ENCODE data around the gene DNAJC4.

Gene DNAJC4

DNA sequence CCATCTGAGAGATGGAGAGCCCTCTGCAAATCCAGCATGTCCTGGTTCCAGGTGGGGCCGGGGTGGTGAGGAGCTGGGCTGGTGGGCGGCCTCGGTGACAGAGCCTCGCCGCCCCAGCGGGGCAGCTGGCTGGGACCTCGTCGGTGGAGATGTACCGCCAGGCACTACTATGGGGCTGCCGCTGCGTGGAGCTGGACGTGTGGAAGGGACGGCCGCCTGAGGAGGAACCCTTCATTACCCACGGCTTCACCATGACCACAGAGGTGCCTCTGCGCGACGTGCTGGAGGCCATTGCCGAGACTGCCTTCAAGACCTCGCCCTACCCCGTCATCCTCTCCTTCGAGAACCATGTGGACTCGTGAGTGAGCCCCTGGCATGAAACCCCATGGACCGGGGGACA lies 28.0 kb downstream of the DNAJC4 start:
- DNase-seq (ENCODE audit: low spot score) (no peak), FAIRE-seq (no peak)

DNA sequence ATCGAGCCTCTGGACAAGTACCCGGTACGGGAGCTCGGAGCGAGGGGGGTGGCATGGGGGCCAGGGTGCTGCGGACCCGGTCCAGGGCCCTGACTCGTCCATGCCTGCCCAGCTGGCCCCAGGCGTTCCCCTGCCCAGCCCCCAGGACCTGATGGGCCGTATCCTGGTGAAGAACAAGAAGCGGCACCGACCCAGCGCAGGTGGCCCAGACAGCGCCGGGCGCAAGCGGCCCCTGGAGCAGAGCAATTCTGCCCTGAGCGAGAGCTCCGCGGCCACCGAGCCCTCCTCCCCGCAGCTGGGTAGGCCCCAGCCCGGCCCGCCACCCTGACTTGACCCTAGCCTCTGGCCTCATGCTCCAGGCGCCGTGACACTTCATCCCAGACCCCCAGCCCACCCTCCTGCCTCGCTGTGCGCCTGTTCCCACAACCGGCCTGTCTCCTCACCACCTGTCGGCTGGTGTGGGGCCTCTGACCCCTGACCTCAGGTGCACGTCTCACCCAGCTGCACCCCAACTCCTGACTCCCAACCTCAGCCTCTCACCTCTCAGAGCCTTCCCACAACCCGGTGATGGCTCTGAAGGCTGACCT lies 28.7 kb downstream of the DNAJC4 start:
- FAIRE-seq, result no peak
- DNase-seq (ENCODE audit: low spot score), result no peak

DNA sequence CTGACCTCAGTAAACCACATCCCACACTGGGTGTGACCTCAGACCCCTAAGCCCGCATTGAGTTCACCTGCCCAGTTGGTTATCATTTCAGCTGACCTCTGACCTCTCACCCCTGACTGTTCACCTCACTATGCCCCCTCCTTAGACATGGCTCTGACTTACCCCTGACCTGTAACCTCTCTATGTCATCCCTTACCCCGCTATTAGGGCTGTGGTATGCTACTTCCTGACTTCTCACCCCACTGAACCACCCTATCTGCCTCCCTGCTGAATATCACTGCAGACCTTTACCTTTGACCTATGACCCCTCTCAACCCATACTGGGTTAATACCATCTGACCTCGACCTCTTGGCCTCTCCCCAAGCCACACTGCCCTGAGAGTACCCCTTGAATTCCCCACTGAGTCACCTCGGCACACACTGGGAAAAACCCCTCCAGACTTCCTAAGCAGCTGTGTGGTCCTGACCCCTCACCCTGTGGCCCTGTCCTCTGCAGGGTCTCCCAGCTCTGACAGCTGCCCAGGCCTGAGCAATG lies 29.3 kb downstream of the DNAJC4 start:
- DNase-seq (ENCODE audit: low spot score) (no peak), FAIRE-seq (no peak)

DNA sequence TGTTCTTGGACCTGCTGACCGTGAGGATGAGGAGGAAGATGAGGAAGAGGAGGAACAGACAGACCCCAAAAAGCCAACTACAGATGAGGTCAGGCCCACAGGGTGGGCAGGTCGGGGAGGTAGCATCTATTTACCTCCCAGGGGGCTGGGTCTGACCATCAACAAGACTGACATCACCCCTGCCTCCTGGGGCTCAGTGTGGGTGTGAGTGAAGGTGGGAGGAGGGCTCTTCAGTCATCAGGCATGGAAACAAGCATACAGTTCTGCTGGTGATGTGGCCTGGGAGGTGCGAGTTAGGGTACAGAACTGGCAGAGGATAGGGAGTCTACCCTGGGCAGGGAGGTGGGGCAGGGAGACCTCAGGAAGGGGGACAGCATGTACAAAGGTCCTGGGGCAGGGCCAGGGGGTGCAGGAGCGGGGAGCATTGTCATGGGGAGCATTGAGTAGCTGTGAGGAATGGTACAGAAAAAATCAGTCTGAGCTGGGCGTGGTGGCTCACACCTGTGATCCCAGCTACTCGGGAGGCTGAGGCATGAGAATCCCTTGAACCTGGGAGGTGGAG lies 29.9 kb downstream of the DNAJC4 start:
- DNase-seq (ENCODE audit: low spot score), result no peak
- no peak for FAIRE-seq

DNA sequence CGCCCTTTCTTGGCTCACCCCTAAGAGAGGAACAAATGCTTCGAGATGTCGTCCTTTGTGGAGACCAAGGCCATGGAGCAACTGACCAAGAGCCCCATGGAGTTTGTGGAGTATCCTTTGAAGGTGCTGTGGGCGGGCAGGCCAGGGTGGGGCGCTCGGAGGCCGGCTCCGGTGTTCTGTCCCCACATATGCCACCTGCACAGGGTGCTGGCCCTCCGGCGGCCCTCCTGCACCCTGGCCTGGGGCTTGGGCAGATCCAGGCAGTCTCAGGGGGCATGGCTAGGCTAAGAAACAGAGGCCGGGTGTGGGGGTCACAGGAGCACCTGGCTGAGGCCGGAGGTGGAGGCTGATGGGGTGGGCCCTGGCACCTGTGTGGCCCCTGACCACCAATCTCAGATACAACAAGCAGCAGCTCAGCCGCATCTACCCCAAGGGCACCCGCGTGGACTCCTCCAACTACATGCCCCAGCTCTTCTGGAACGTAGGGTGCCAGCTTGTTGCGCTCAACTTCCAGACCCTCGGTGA lies 31.3 kb downstream of the DNAJC4 start:
- no peak for DNase-seq (ENCODE audit: low spot score)
- no peak for FAIRE-seq

DNA sequence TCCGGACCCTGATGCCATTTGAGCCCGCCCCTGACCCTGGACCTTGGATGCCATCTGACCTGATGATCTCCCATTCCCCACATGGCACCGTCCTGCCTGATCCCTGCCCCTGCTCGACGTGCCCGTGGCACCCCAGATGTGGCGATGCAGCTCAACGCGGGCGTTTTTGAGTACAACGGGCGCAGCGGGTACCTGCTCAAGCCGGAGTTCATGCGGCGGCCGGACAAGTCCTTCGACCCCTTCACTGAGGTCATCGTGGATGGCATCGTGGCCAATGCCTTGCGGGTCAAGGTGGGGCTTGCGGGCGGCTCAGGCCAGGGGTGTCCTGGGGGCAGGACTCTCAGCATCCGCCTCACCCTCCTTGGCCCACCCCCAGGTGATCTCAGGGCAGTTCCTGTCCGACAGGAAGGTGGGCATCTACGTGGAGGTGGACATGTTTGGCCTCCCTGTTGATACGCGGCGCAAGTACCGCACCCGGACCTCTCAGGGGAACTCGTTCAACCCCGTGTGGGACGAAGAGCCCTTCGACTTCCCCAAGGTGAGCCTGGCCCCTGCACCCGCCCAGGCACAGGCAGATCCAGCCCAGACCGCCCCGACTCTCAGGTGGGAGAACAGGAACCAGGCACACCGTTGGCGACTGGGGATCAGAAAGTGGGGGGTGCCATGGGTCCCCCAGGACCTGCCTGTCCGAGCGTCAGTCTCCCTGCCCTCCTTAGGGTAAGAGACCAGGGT lies 32.1 kb downstream of the DNAJC4 start:
- DNase-seq (ENCODE audit: low spot score) (no peak), FAIRE-seq (no peak)

DNA sequence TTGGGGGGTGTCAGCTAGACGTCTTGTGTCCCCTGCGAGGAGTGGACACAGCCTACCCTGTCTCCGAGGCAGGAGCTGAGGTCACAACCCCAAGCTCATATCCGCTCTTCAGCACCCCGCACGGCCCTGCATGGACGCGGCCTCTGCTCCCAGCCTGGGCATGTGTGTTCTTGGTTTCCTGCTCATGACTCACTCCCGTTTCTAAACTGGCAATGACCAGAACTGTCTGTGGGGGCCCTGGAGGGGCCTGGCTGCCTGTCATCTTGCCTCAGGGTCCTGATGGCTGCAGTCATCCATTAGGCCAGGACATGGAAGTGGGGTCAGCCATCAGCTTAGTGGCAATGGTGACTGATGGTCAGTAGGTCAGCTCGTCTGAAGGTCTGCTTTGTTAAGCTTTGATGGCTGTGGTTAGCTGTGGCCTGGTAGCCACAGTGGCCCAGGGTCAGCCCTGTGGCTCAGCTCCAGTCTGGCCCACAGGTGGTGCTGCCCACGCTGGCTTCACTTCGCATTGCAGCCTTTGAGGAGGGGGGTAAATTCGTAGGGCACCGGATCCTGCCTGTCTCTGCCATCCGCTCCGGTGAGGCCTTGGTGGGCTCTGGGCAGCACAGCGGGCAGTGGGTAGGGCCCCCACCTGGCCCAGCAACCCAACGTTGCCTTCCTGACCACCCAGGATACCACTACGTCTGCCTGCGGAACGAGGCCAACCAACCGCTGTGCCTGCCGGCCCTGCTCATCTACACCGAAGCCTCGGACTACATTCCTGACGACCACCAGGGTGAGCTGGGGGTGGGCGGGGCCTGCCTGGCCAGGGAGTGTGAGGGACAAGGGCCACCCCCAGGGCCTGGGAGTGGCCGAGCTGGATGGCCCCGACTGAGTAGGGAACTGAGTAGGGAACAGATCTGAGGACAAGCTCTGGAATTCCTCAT lies 32.9 kb downstream of the DNAJC4 start:
- DNase-seq (ENCODE audit: low spot score), result peak; percentile 35
- FAIRE-seq, result no peak

DNA sequence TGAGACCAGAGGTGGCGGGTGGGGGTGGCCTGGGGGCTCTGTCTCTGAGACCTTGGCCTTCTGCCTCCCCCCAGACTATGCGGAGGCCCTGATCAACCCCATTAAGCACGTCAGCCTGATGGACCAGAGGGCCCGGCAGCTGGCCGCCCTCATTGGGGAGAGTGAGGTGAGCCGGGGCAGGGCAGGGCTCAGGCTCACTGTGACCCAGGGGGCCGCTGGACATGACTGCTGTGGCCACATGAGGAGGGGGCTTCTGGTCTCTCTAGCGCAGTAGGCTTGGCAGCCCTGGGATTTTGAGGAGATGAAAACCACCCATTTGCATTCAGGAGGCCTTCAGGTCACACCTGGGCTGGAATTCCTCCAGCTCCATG lies 33.6 kb downstream of the DNAJC4 start:
- DNase-seq (ENCODE audit: low spot score) (no peak), FAIRE-seq (no peak)

DNA sequence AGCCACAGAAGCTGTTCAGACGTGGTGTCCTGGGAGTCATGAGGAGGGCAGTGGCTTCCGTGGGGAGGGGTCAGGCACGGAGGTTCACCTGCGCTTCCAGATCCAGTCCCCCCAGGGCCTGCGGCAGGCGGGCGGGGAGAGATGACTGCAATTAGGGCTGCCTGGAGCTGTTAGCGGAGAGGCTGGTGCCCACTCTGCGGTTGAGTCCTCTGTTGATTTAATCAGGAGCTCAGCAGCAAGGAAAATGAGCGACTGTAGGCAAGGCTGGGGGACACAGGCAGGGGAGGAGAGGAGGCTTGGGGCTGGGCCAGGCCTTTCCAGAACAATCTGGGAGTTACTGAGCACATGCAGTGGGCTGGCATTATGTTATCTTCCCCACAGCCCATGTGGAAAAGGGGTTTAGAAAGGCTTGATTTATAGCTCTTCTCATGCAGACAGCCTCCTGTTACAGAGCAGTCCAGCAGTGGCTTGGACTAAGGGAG lies 34.1 kb downstream of the DNAJC4 start:
- FAIRE-seq, result no peak
- no peak for DNase-seq (ENCODE audit: low spot score)

DNA sequence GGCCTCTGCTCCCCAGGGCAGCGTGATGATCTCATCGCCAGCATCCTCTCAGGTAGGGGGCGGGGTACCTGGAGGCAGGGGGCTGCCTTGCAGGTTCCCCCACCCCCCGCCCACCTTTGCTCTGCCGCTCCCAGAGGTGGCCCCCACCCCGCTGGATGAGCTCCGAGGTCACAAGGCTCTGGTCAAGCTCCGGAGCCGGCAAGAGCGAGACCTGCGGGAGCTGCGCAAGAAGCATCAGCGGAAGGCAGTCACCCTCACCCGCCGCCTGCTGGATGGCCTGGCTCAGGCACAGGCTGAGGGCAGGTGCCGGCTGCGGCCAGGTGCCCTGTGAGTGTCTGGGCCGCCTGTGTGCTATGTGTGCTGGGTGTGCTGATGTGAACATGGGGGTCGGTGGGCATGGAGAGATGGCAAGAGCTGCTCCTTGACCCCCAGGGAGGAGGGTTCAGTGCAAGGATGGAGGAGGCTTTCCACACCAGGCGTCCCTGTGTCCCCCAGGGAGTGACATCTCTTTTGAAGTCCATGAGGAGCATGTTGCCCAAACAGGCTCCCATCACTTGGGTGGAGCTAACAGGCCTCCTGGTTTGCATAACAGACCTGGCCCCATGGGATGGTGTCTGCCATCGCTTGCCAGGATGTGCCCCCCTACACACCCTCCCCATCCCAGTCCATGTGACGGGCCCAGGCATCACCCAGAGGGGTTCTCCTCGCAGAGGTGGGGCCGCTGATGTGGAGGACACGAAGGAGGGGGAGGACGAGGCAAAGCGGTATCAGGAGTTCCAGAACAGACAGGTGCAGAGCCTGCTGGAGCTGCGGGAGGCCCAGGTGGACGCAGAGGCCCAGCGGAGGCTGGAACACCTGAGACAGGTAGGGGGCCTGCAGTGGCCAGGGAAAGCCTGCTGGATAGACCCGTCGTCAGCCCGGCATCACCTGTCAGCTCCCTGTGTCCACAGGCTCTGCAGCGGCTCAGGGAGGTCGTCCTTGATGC lies 35.1 kb downstream of the DNAJC4 start:
- FAIRE-seq, result no peak
- no peak for DNase-seq (ENCODE audit: low spot score)

DNA sequence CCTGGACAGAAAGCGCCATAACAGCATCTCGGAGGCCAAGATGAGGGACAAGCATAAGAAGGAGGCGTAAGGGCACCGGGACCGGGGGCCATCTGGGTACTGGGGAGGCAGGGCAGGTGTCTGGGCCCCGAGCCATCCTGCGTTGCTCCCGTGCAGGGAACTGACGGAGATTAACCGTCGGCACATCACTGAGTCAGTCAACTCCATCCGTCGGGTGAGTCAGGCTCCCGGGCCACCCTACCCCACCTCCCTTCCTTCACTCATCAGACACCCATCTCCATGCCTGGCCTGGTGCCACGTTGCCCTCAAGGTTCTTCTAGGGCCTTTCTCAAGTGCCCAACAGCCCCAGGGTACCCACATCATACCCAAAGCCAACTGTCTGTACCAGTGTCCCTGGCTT lies 36.0 kb downstream of the DNAJC4 start:
- no peak for DNase-seq (ENCODE audit: low spot score)
- no peak for FAIRE-seq

DNA sequence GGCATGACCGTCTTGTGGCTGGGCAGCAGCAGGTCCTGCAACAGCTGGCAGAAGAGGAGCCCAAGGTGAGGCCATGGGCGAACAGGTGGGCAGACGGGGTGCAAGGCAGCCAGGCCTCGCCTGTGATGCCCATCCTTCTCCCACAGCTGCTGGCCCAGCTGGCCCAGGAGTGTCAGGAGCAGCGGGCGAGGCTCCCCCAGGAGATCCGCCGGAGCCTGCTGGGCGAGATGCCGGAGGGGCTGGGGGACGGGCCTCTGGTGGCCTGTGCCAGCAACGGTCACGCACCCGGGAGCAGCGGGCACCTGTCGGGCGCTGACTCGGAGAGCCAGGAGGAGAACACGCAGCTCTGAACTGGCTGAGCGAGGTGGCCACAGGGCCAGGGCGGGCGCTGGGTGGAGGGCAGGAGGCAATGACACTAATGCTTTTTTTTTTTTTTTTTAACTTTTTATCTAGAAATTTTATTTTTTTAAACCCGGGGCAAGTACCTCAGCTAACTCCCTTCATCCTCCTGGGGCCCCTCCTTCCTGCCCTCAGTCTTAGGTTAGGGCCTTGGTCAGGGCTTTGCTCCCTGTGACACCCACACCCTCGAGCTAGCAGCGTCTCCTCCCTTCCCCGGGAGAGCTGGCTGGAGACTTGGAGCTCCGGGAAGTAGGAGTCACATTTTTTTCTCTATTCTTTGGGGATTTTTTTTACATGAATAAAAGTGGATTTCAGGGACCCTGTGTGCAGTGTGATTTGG lies 37.0 kb downstream of the DNAJC4 start:
- no peak for FAIRE-seq
- no peak for DNase-seq (ENCODE audit: low spot score)

DNA sequence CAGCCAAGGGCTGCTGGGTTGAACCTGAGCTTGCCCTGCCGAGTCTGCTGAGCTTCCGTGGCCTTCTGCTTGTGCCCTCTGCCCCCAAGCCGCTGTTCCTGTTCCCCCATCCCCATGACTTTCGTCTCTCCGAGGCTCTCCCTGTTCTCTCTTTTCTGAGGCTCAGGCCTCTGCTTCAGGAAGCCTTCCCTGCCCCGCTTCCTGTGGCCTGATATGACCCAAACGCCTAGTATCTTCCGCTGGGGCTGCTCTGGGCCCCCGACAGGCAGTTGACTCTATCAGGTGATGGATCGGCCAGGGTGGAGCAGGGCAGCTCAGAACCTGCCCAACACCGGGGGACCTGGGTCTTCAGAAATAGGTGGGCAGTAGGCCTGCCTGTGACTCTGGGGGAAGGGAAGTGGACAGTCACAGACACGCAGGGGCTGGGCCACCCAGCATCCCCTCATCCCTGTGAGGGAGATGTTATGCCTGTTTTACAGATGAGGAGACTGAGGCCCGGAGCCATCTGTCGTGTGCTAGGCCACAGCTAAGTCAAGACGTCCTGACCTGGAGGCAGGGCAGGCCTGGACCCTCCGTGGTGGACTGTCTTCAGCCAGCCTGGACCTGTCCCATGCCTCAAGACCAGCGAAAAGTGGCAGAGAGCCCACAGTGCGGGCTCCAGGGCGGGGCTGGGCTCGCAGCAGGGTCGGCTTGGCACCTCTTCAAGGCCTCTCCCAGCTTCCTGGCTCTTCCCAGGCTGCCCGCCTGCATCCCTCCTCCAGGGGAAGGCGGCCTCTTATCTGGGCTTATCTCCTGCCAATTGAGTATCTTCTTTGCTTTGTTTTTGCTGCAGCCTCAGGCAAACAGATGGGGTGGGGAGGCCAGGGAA lies 37.9 kb downstream of the DNAJC4 start:
- DNase-seq (ENCODE audit: low spot score), result no peak
- no peak for FAIRE-seq

DNA sequence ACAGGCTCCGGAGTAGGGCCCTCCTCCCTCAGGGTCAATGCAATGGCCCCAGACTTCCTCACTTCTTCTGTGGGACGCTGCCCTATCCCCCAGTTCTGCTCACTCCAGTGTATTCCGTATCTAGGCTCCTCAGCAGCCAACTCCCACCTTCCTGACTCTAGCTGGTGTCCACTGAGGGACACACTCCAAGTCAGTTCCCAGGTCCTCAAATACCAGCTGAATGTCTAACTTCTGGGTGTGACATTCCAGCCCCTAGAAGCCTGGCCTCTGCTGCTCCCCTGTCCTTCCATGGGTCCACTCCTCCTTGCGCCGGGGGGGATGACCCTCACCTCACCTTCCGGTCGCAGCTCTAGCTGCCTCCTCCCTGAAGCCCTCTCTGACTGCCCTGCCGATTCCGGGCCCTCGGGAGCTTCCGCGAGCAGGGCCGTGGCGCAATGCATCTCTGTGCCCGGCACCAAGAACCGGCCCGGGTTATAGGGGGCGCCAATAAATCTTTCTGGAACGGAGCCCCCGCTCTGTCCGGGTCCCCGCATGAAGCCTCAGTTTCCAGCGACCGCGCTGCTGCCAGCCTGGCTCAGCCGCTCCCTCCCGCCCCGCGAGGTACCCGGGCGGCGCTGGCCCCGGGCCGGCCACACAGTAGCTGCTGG lies 38.7 kb downstream of the DNAJC4 start:
- peak; percentile 56 for DNase-seq (ENCODE audit: low spot score)
- no peak for FAIRE-seq

DNA sequence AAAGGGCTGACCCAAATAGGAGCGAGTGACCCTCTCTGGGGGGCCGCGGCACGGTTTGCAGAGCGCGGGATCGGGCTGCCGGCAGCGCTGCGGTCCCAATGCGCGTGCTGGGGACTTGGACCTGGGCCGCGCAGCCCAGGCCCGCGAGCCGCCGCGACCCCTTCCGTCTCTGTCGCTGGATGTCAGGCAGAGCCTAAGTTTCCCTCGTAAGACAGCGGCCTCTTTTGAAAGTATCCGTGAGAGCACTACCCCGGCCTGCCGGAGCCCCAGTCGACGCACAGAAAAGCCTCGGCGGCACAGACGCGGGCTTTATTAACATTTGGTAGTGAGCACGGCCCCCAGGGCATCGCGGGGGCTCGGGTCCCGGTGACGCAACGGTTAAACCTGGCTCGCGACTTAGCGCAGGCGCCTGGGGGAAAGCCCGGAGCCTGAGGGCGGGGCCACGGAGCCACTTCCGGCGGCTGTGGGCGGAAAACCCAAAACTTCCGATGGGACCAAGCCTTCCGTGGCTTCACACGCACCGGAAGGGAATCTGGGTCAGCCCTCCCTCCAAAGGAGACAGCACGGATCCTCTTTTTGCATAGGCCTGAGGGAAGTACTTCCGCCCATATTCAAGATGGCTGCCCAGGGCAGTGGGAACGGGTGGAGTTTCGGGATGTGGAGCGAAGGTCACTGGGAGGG lies 39.3 kb downstream of the DNAJC4 start:
- DNase-seq (ENCODE audit: low spot score) (peak; percentile 98), FAIRE-seq (peak; percentile 77)

DNA sequence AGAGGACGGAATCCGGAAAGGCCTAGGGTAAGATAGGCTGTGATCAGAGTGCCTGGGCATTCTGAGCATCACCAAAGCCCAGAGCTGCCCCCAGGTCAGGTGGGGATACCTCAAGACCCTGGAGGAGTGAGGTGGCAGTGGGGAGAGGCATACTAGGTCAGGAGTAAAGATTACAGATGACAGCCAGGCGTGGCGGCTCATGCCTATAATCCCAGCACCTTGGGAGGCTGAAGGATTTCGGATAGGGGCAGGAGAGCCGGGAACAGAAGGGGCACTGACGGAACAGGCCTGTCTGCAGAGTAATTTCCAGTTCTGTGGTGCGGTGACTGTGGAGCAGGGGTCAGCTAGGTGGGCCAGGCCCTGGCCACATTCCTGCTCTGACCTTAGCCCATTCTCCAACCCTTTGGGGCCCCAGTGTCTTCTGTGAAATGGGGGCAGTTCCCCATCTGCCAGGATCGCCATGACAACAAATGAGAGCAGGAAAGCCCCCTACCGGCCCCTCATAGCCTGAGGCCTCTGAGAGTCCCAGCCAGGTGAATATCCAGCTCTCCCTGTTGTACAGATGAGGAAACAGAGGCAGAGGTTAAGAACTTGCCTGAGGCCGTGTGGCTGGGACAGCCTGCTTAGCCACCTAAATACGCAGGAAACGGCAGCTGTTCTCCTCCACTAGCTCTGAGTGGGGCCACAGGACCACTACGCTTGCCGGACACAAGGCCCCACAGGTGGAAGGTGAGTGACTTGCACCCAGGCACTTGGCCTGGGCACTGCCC lies 44.9 kb downstream of the DNAJC4 start:
- no peak for DNase-seq (ENCODE audit: low spot score)
- FAIRE-seq, result no peak

DNA sequence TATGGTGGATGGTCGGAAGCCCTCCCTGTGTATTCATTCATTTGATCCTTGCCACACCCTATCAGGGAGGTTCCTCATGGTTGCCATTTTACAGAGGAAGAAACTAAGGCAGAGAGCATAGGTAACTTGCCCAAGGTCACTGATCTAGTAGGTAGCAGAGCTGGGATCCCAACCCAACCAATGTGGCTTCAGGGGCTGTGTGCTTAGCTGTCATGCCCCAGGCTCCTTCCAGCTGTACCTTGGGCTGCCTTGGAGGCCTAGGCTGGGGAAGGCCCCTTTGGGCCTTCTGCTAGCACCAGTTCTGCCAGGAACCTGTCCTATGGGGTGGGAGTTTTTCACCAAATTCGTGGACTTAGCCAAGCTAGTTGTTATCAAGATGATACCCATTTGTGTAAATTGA lies 45.5 kb downstream of the DNAJC4 start:
- DNase-seq (ENCODE audit: low spot score), result no peak
- no peak for FAIRE-seq

Data from RCC 7860 (cell line).